PC-3 (cell line): ENCODE data around the gene PLCB2. TPM values are rescaled to one million over a fixed set of nuclear protein-coding genes. Genes with fewer than 3 reads are reported as not detected.

Source experiments
- ATAC-seq: fragments of 200-7000 bp; cut with Tn5 transposase; 2 replicates; pipeline ENCODE4 v1.9.1; 2020; ENCODE audit warnings: mild to moderate bottlenecking, moderate library complexity
- BruUV-seq: library from RNA; stranded (reverse); fragments of 400-500 nt; replicated peaks from 2 replicates; lab custom pipeline; 2021; lab: Mats Ljungman, UMichigan
- CTCF ChIA-PET: fragments of 300-600 bp; sonication (Branson Sonifier 250); formaldehyde crosslinking; loops from one replicate; lab custom pipeline; 2022; ENCODE audit warnings: antibody characterized with exemption; lab: Charles Lee
- POLR2A ChIA-PET: fragments of 300-600 bp; sonication (Branson Sonifier 250); formaldehyde crosslinking; loops from one replicate; lab custom pipeline; 2022; ENCODE audit warnings: antibody characterized with exemption; ENCODE audit not compliant: unreplicated experiment; lab: Charles Lee
- DNase-seq: peaks from one replicate; pipeline ENCODE4 v3.0.0-alpha.2; 2015
- H2AFZ ChIP-seq: fragments of 300-600 bp; sonication (generic); 2 replicates; pipeline ENCODE4 v1.6.0; 2016; ENCODE audit warnings: antibody characterized with exemption, low read length
- H3F3A ChIP-seq: fragments of 300-600 bp; sonication (generic); one replicate; pipeline ENCODE4 v1.6.0; 2017; ENCODE audit warnings: antibody characterized with exemption, low read length, control low read depth, mild to moderate bottlenecking; ENCODE audit not compliant: unreplicated experiment
- H3K27ac ChIP-seq: fragments of 300-600 bp; sonication (generic); 2 replicates; pipeline ENCODE4 v1.5.1; 2016; ENCODE audit warnings: mild to moderate bottlenecking, low read length
- H3K27me3 ChIP-seq: fragments of 300-600 bp; sonication (generic); 2 replicates; pipeline ENCODE4 v1.6.1; 2016; ENCODE audit warnings: low read length, mixed read lengths
- H3K36me3 ChIP-seq: fragments of 300-600 bp; sonication (generic); 2 replicates; pipeline ENCODE4 v1.6.1; 2016; ENCODE audit warnings: low read depth, mixed run types, low read length, mixed read lengths
- H3K4me1 ChIP-seq: fragments of 300-600 bp; sonication (generic); 2 replicates; pipeline ENCODE4 v1.5.1; 2016; ENCODE audit warnings: low read length; ENCODE audit not compliant: insufficient read depth
- H3K4me2 ChIP-seq: fragments of 300-600 bp; sonication (generic); 2 replicates; pipeline ENCODE4 v1.6.0; 2016; ENCODE audit warnings: low read length
- H3K4me3 ChIP-seq: fragments of 300-600 bp; sonication (generic); 2 replicates; pipeline ENCODE4 v1.5.1; 2016; ENCODE audit warnings: mild to moderate bottlenecking, low read length, mixed read lengths
- H3K79me2 ChIP-seq: fragments of 300-600 bp; sonication (generic); 2 replicates; pipeline ENCODE4 v1.6.1; 2017; ENCODE audit warnings: low read length, mixed read lengths
- H3K9ac ChIP-seq: fragments of 300-600 bp; sonication (generic); 2 replicates; pipeline ENCODE4 v1.6.0; 2016; ENCODE audit warnings: mild to moderate bottlenecking, low read length
- H3K9me2 ChIP-seq: fragments of 300-600 bp; sonication (generic); replicated peaks from 2 replicates; pipeline ENCODE4 v1.6.1; 2016; ENCODE audit warnings: mixed run types, low read length, mixed read lengths
- H3K9me3 ChIP-seq: fragments of 300-600 bp; sonication (generic); 2 replicates; pipeline ENCODE4 v1.6.1; 2016; ENCODE audit warnings: low read length, mixed read lengths
- H4K20me1 ChIP-seq: fragments of 300-600 bp; sonication (generic); 2 replicates; pipeline ENCODE4 v1.6.1; 2016; ENCODE audit warnings: low read length, mixed read lengths
- CTCF ChIP-seq: fragments of 300-600 bp; sonication (generic); conservative IDR thresholded peaks from 2 replicates; pipeline ENCODE4 v1.5.1; 2017; ENCODE audit warnings: antibody characterized with exemption, low read depth, mild to moderate bottlenecking, low read length
- EZH2 ChIP-seq: fragments of 300-600 bp; sonication (generic); IDR thresholded peaks from one replicate; pipeline ENCODE4 v1.6.1; 2017; ENCODE audit warnings: antibody characterized with exemption, mild to moderate bottlenecking, low read length; ENCODE audit not compliant: unreplicated experiment
- EZH2phosphoT487 ChIP-seq: fragments of 300-600 bp; sonication (generic); IDR thresholded peaks from 2 replicates; pipeline ENCODE4 v1.6.1; 2018; ENCODE audit warnings: mild to moderate bottlenecking, antibody characterized with exemption, low read length, borderline replicate concordance
- intact Hi-C: fragments of 100-400 bp; cut with micrococcal nuclease; formaldehyde crosslinking; loops from 2 replicates; pipeline ENCODE4 v1.9.0; 2023
- total RNA-seq: library from RNA; depleted of rRNA; stranded (reverse); fragments of >200 nt; gene quantifications from 2 replicates; pipeline ENCODE4 v1.2.3, GENCODE V29; 2014

Gene PLCB2
- total RNA-seq, 1 experiment from 2014 or later, result 3.2 TPM

GRCh38 chr15:40257656-40258450 is 49.9 kb downstream of the PLCB2 start:
- Histone ChIP-seq H3K36me3 (no peaks in the 10 kb centered on the region), H3K27ac (no peak overlapping the region), H3K9ac (no peak overlapping the region), H4K20me1 (no peaks in the 10 kb centered on the region), H3K9me3 (no peaks in the 10 kb centered on the region), H3K79me2 (peaks cover 17% of the 10 kb centered on the region), H2AFZ (no peak overlapping the region), H3K4me3 (no peak overlapping the region), H3F3A (no peaks in the 10 kb centered on the region), H3K4me1 (peaks cover 12% of the 10 kb centered on the region; the same call in 1 of the 2 replicates), H3K4me2 (no peak overlapping the region), H3K27me3 (no peaks in the 10 kb centered on the region), H3K9me2 (no peaks in the 10 kb centered on the region)
- TF ChIP-seq EZH2 (no peak), EZH2phosphoT487 (no peak)
- no TSS peak for BruUV-seq
- intact Hi-C loops, result no loop called here
- POLR2A ChIA-PET, result no interaction called here
- DNase-seq (no peak), ATAC-seq (no peak)
- CTCF ChIA-PET, result no interaction called here

GRCh38 chr15:40256638-40257235 is 51.0 kb downstream of the PLCB2 start:
- DNase-seq (no peak), ATAC-seq (no peak)
- Histone ChIP-seq H3K9ac (no peak overlapping the region), H2AFZ (no peak overlapping the region), H3K9me3 (no peaks in the 10 kb centered on the region), H3K27me3 (no peaks in the 10 kb centered on the region), H4K20me1 (no peaks in the 10 kb centered on the region), H3K79me2 (peaks cover 17% of the 10 kb centered on the region), H3K36me3 (no peaks in the 10 kb centered on the region), H3K4me3 (no peak overlapping the region), H3K9me2 (no peaks in the 10 kb centered on the region), H3K27ac (no peak overlapping the region), H3K4me1 (peaks cover 18% of the 10 kb centered on the region; the same call in 1 of the 2 replicates), H3F3A (no peaks in the 10 kb centered on the region), H3K4me2 (no peak overlapping the region)
- TF ChIP-seq CTCF, result no peak
- no peak for TF ChIP-seq EZH2phosphoT487
- TF ChIP-seq EZH2, result no peak
- ChIA-PET POLR2A (no interaction called here), CTCF (no interaction called here)
- intact Hi-C loops, result no loop called here
- no TSS peak for BruUV-seq

DNA sequence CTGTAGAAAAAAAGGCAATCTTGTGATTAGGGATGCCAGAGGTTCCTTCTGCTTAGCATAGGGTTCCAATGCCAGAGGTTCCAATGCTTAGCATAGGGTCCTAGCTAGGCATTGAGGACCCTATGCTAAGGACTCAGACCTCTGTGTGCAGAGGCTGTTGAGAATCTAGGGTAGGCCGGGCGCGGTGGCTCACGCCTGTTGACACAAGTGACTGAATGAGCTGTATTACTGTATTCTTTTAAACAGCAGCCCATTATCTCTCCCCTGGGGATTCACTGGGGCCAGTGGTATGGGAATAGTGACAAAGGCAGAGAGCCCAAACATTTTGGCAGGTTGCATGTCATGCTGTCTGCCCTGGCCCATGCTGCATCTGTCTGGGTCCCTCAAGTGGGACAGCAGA is 52.7 kb downstream of the PLCB2 start:
- intact Hi-C loops, result no loop called here

More for the DNA sequence above, 52.7 kb downstream of the PLCB2 start:
- DNase-seq (no peak), ATAC-seq (no peak)
- Histone ChIP-seq H3K4me2 (no peak overlapping the region; the same call in 1 of the 2 replicates), H3K9me2 (no peaks in the 10 kb centered on the region), H3K27me3 (no peaks in the 10 kb centered on the region), H3K4me1 (peaks cover 23% of the 10 kb centered on the region), H3K79me2 (peaks cover 17% of the 10 kb centered on the region), H3F3A (no peaks in the 10 kb centered on the region), H3K27ac (no peak overlapping the region), H3K9me3 (no peaks in the 10 kb centered on the region), H3K4me3 (no peak overlapping the region), H2AFZ (no peak overlapping the region), H3K9ac (no peak overlapping the region), H4K20me1 (no peaks in the 10 kb centered on the region), H3K36me3 (no peaks in the 10 kb centered on the region)
- no TSS peak for BruUV-seq
- CTCF ChIA-PET, result interaction anchor here (0.6 to 1.7 kb wide), 3 partner anchors 20 to 572 kb away, joined by 3 to 5 read pairs (median 3); no protein-coding TSS in a partner anchor
- POLR2A ChIA-PET, result interaction anchor here (0.5 to 0.9 kb wide), 2 partner anchors 9 to 12 kb away, joined by 3 to 6 read pairs; no protein-coding TSS in a partner anchor
- no peak for TF ChIP-seq EZH2
- no peak for TF ChIP-seq CTCF
- TF ChIP-seq EZH2phosphoT487, result no peak
